IPS-18c (cell line): ENCODE results near the gene ORMDL3.
"Not testable (repeated sequence)": the region's sequence is repeated elsewhere in the genome, so short reads cannot be mapped to it uniquely, and the experiment has no call there.

Experiments used
- H3K4me3 ChIP-seq: 2 replicates; pipeline ENCODE4 v1.7.0; 2013; ENCODE audit warnings: low read depth, mild to moderate bottlenecking, low read length, moderate library complexity; ENCODE audit not compliant: insufficient read depth
- H3K9me3 ChIP-seq: one replicate; pipeline ENCODE4 v1.6.1; 2013; ENCODE audit warnings: mild to moderate bottlenecking, low read length, moderate library complexity; ENCODE audit not compliant: control insufficient read depth, insufficient read depth

Gene ORMDL3

DNA sequence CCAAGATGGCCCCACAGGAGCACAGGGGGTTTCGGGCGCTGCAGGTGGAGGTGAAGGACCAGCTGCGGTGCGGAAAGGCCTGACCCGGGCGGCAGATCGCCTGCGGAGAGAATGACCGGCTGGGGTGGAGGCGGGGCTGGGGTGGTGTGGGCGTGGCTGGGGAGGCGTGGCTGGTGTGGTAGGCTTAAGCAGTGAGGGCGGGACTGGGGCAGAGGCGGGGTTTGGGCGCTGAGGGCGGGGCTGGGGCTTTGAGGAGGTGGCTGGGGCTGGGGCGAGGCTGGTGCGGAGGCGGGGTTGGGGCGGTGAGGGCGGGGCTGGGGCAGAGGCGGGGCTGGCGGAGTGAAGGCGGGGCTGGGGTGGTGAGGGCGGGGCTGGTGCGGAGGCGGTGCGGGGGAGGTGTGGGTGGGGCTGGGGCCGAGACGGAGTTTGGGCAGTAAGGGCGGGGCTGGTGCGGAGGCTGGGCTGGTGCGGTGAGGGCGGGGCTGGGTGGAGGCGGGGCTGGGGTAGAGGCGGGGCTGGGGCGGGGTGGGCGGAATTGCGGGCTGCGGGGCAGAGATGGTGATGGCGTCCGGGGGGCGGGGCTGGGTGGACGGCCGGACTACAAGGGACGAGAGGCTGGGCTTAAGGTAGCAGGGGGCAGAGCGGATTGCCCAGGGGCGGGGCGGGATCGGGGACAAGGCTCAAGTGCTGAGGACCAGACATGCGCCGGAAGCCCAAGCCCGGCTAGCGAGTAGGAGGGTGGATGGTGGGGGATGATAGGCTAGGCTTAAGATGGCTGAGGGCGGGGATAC lies 25.5 kb upstream of the ORMDL3 start:
- Histone ChIP-seq H3K4me3 (peak overlapping the region; percentile 63), H3K9me3 (peaks cover 4% of the 10 kb centered on the region)

DNA sequence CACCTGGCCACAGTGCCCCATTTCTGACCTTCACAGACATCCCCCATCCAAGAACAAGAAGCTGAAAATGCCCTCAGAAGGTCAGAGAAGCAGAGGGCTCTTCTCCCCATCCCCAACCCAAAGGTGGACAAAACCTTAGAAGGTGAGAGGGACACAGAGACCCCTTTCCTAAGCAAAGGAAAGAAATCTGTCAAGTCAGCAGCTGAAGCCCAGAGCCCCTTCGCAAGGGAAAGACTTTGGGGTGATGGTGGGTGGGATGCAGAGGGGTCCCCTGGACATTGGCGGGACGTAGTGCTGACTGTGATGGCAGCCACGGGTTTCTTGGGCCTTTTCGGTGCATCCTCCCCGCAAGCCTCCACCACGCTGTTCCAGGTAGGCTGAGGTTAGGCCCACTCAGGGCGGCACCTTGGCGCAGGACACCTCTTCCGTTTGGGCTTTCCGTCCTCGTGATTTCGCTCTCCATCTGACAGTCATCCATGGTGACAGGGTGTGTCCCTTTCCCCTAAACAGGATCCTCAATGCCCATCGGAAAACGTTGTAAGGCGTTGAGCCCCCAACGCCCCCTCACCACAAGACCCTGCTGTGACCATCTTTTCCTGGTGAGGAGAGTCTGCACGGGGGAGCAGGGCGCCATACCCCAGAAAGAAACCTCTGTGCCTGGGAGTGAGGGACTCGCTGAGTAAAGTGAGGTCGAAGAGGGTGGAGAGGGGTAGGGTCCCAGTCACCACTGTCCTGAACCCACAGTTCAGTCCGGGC lies 24.7 kb upstream of the ORMDL3 start:
- H3K4me3 ChIP-seq: peak overlapping the region; percentile 59

DNA sequence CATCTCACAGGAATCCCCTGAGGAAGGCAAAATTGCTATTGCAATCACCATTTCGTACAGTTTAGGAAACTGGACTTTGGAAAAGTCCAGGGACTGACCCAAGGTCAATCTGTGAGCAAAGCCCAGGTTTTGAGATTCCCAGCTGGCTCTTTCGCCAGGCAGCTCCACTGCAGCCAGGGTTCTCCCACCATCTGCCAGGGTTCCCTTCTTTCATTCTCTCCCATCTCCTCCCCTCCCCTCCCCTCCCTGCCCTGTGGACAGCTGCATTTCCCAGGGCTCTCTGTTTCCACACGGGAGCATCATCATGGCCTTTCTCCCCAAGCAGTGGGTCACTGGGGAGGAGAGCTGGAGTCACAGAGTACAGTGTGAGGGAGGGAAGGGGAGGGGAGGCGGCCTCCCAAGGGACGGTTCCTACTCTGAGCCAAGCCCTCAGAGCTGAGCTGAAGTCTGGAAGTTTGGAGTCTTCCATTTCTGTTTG lies 23.5 kb upstream of the ORMDL3 start:
- no peak overlapping the region for H3K4me3 ChIP-seq
- peaks cover 4% of the 10 kb centered on the region for H3K9me3 ChIP-seq

More for the DNA sequence above, 24.7 kb upstream of the ORMDL3 start:
- H3K9me3 ChIP-seq: peaks cover 4% of the 10 kb centered on the region

DNA sequence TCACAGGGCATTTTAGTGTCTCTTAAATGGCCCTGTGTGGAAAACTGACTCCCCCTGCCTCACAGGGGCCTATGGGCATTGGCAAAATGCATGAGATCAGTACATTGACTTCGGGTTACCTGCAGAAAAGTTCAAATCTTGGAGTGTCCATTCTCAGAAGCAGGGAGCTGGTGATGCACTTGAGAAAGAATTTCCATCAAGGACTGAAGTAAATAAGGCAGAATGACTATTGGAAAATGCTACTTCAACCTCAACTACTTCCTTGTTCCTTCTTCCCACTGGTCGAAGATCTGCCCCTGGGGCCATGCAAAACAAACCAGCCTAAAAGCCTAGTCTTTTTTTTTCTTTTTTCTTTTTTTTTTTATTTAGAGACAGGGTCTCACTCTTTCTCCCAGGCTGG lies 21.6 kb upstream of the ORMDL3 start:
- H3K4me3 ChIP-seq: no peak overlapping the region

DNA sequence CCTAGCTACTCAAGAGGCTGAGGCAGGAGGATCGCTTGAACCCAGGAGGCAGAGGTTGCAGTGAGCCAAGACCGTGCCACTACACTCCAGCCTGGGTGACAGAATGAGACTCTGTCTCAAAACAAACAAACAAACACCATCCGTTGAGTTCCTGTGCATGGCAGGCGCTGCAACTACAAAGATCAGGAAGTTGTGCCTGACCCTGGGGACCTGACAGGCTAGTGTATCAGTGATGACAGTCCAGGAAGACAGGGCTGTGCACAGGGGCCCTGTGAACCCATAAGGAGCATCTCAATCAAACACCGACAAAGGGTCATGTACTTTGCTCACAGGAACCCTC lies 21.1 kb upstream of the ORMDL3 start:
- H3K9me3 ChIP-seq, H3K4me3 ChIP-seq: not testable (repeated sequence)

More for the DNA sequence above, 21.6 kb upstream of the ORMDL3 start:
- peaks cover 4% of the 10 kb centered on the region for H3K9me3 ChIP-seq

DNA sequence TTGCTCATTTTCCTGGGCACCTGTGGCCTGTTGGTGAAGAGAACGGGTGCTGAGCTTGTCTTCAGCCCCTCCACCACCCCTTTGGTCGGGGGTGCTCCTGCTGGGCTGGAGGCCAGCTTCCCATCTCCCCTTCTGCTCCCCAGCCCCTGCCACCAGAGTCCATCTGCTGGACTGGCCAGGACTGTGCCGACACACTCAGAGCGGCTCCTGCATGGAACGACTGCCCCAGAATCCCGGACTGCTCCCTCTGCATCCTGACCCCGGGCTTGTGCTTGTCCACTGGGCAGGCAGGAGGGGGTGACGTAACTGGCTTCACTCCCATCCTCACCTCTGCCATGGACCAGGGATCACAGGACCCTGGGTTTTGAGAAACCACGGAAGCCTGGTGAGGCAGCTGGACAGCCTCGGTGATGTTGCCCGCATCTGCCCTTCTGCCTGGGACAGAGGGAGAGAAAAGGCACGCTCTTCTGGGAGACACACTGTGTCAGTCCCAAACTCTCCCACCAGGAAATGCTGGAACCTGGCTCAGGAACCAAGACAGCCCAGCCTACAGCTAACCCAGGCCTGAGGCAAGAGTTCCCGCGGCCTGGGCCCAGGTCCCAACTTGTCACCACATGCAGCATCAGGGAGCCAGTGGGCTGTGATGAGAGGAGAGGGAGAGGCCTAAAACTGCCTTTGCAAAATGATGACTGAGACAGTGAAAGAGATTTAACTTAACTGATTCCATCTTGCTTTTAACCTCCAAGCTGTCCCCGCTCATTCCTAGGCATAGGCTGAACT lies 19.3 kb upstream of the ORMDL3 start:
- Histone ChIP-seq H3K4me3 (no peak overlapping the region), H3K9me3 (peaks cover 4% of the 10 kb centered on the region)

DNA sequence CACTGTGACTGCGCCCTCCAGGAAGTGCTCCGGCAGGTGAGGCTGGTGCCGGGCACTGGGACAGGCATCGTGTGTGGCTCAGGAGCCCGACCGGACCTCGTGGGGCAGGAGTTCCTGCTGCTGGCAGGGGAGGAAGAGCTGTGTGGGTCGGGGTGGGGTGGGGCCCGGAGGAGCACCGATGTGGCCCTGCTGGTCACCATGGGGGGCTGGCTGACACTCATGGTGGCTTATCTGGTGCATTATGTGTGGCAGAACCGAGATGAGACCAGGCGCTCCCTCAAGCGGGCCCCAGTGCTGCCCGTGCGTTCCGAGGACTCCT lies 17.0 kb upstream of the ORMDL3 start:
- H3K4me3 ChIP-seq: no peak overlapping the region
- peaks cover 2% of the 10 kb centered on the region for H3K9me3 ChIP-seq

DNA sequence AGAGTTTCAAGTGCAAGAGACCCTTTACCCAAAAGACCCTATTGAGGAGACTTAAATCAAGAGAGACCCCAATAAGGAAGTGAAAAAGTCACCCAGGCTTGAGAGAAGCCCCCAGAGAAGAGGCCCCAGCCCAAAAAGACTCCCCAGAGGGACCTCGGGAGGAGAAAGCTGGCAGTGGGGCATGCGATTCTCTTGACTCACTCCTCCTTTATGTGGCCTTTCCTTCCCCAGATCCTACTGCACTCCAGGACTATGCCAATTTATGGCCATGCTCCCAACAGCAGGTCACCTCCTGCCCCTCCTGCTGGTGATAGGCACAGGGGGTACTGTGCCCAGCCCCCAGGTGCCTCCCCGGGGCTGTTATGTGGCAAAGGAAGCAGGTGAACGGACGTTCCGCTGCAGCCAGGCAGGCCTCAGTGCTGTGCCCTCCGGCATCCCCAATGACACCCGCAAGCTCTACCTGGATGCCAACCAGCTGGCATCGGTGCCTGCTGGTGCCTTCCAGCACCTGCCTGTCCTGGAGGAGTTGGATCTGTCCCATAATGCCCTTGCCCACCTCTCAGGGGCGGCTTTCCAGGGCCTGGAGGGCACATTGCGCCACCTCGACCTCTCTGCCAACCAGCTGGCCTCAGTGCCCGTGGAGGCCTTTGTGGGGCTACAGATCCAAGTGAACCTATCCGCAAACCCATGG lies 16.4 kb upstream of the ORMDL3 start:
- Histone ChIP-seq H3K9me3 (peaks cover 2% of the 10 kb centered on the region), H3K4me3 (no peak overlapping the region)

DNA sequence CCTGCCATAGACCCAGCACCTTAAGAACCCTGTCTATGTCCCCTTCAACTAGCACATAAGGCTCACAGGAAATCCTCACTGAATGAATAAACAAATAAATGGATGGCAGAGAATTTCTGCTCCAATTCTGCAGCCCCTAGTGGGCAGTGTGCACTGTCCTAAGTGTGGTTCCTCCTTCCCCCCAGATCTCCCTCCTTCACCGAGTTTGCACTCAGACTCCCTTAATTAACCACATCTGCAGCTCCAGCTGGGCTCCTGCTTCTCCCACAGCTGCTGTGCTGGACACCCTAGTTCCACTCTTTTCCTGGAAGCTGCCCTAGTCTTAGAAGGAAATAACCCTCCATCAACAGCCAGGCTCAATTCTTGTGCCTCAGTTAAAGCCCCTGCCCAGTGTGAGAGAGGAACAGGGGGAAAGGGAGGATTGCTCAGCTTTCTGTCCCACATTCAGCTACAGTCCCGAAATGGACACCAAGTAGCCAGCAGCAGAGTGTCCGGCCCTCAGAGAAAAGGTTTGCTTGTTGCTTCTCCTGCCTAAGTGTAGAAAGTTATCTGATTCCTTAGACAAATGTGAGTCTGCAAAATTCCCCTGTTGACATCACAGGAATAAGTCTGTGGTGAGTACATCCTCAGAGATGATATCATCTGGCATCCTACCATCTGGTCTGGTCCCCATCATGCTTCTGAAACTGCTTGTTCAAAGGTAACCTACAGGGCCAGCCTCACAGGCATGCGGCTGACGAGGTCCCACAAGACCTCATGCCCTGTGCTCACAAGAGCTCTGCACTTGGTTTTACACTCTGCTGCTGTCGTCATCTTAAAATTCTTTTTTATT lies 12.4 kb upstream of the ORMDL3 start:
- Histone ChIP-seq H3K9me3 (no peaks in the 10 kb centered on the region), H3K4me3 (no peak overlapping the region)

DNA sequence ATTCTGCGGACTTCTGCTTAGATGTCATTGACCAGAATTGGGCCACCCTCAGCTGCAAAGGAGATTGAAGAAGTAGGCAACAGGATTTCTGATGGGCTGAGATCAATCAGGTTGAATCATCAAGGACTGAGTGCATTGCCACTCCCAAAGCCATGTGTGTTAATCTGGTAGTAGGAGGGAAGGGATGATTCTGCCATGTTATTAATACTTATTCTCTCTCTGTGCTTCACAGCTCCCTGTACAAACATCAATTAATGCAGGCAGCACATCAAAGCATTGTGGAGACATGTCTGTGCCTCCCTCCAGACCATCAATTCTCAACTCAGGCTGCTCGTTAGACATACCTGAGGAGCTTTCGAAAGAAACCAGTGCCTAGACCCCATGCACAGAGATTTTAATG lies 11.7 kb upstream of the ORMDL3 start:
- H3K9me3 ChIP-seq: no peaks in the 10 kb centered on the region
- no peak overlapping the region for H3K4me3 ChIP-seq

DNA sequence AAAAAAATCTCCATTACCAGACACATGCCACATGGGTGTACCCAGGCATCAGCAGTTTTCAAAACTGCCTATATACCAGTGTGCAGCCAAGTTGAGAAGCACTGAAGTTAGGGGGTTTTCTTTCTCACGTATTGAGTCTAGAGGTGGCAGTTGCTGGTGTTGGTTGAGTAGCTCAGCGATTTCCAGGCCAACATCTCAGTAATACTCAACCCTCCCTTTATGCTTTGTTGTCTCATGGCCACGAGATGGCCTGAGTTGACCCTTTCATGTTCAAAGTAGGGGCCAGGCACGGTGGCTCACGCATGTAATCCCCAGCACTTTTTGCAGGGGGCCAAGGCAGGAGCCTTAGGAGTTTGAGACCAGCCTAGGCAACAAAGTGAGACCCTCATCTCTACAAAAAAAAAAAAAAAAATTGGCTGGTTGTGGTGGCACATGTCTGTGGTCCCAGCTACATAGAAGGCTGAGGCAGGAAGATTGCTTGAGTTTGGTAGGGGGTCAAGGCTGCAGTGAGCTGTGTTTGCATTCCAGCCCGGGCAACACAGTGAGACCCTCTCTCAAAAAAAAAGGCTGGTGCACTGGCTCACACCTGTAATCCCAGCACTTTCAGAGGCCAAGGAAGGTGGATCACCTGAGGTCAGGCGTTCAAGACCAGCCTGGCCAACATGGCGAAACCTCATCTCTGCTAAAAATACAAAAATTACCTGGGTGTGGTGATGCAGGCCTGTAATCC lies 10.9 kb upstream of the ORMDL3 start:
- H3K9me3 ChIP-seq: no peaks in the 10 kb centered on the region
- no peak overlapping the region for H3K4me3 ChIP-seq

DNA sequence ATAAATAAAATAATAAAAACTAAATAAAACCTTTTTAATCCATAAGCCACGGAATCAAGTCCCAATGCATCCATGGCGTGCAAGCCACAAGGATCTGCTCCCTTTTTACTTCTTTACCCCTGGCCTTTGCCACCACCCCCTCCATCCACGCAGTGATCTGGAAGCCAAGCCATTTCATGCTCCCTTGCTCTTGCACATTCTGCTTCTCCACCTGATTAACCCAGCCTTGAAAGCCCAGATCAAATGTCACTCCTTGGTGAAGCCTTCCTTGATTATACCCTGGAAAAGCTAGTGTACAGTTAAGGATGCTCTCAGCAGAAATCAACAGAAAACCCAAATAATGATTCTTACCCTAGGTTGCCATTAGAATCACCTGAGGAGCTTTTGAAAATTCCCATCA lies 10.0 kb upstream of the ORMDL3 start:
- Histone ChIP-seq H3K4me3 (no peak overlapping the region), H3K9me3 (no peaks in the 10 kb centered on the region)

DNA sequence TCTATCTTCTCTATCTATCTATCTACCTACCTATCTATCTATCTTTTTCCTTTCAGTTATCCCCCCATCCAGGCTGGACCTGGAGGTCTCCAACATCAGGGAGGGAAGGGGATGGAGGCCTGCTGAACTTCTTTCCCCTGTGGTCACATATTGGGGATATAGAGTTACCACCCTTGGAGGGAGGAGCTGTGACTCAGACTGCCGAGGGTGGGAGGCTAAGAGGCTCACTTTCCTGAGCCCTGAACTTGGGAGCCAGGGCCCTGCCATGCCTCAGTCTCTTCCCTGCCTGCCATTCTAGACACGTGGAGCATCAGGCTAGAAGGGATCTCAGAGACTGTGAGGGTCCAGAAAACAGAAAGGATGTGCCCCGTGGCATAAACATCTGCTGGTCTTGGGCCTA lies 8.5 kb upstream of the ORMDL3 start:
- Histone ChIP-seq H3K4me3 (no peak overlapping the region), H3K9me3 (no peaks in the 10 kb centered on the region)

DNA sequence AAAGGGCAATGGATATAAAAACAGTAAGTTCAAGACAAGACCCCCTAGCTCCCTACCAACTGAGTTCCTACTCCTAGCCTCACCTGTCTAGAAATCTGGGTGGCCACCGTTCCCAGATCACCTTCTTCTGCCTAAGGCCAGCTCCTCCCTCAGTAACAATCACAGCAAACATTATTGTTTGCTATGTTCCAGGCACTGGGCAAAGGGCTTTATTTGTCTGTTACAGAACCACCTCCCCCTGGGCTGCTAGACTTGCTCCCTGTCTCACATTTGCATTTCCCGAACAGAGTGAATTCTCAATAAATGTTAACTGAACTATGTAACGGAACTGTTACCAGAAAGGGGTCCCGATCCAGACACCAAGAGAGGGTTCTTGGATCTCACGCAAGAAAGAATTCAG lies 6.9 kb upstream of the ORMDL3 start:
- Histone ChIP-seq H3K4me3 (no peak overlapping the region), H3K9me3 (no peaks in the 10 kb centered on the region)

DNA sequence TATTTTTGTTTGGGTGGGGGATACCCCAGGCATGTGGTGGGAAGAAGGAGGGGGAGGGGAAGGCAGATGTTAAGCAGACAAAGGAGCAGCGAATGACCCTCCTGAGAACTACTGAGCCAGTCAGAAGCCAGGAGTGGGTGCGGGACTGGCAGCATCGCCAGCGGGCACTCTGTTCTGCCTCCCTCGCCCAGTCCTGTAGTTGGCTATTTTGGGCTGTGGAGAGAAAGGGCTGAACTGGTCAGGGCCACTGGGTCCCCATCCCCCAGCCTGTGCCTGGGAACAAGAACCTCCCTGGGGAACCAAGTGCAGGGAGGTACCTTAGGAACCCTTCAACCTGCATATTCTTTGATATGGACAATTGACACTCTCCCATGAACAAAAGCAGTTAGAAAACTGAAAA lies 6.5 kb upstream of the ORMDL3 start:
- Histone ChIP-seq H3K9me3 (no peaks in the 10 kb centered on the region), H3K4me3 (no peak overlapping the region)
